ENCODE data around the gene RNF121. TPM values are rescaled to one million over a fixed set of nuclear protein-coding genes. Genes with fewer than 3 reads are reported as not detected.

Gene RNF121
- total and polyA plus RNA-seq, 2 of the 13 experiments (the other 11 are each of a cell fraction or from before 2014, with no cell fraction given), result 28.6 to 44.3 TPM

DNA sequence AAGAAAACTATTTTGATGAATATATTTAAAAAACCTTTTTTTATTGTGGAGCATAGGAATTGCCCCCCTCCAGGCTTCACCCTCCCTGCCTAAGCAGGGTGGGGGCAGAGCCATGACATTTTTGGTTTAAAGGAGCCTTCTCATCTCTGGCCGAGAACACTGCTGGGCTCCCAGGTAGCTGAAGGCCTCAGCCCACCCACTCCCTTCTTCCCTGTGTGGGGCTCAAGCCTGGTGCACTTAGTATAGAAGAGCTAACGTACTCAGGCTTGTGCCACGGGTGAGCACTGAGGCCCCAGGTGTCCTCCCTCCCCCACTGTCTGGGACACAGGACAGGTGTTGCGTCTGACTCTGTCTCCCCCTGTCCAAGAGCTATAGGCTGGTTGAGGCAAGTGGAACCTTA is 67.7 kb downstream of the RNF121 start:
- ChIA-PET POLR2A (no interaction called here), CTCF (ENCODE audit: low intra/inter-chr PET ratio, low total read pairs) (no interaction called here)
- H3K4me3 ChIP-seq (replicated peaks in 1 of 3; ENCODE audit: insufficient read depth in 1 of 3, low read depth in 2 of 3, low read length in 3 of 3), result no peak overlapping the region
- 100% methylated on average over 2 of the region's 4 CpGs for WGBS (ENCODE audit: low lambda C conversion rate)
- H3K4me1 ChIP-seq (ENCODE audit: insufficient read depth, low read length), result no peaks in the 10 kb centered on the region
- H3K27ac ChIP-seq (ENCODE audit: extremely low read length, insufficient read depth, low read length), result no peak overlapping the region
- in situ Hi-C loops (cut with HindIII; ENCODE audit: extremely low pct_ligation_motif_present, low pct_unique_long_range_greater_than_20kb) (no loop called here), intact Hi-C loops (cut with micrococcal nuclease; ENCODE audit: unreplicated experiment) (no loop called here)
- no peaks in the 10 kb centered on the region for H3K27me3 ChIP-seq (ENCODE audit: control insufficient read depth in 1 of 2, insufficient read depth in 2 of 2, low read length in 2 of 2)
- H2AFZ ChIP-seq (ENCODE audit: low read length), result no peak overlapping the region
- no peak for FAIRE-seq
- peaks cover 5 to 41% of the 10 kb centered on the region in 2 experiments; a peak in 4 of 5 replicates for H3K36me3 ChIP-seq (replicated peaks in 1 of 2; ENCODE audit: control insufficient read depth in 1 of 2, insufficient read depth in 2 of 2, low read length in 2 of 2)
- H4K20me1 ChIP-seq (ENCODE audit: insufficient read depth, low read length), result no peaks in the 10 kb centered on the region
- no peaks in the 10 kb centered on the region for H3K9me3 ChIP-seq (ENCODE audit: low read length)
- TF ChIP-seq CBX5 (CRISPR knock-in tag; IDR thresholded peaks at IDR 0.05; ENCODE audit: borderline replicate concordance) (no peak), ZNF556 (CRISPR knock-in tag; IDR thresholded peaks at IDR 0.05; ENCODE audit: borderline replicate concordance) (no peak), DMAP1 (CRISPR knock-in tag; IDR thresholded peaks at IDR 0.05) (no peak), GABPA (IDR thresholded peaks at IDR 0.05; ENCODE audit: low read depth, low read length) (no peak), GABPA (CRISPR knock-in tag; IDR thresholded peaks at IDR 0.05; ENCODE audit: low read depth) (no peak), NR2F1 (CRISPR knock-in tag; IDR thresholded peaks at IDR 0.05) (no peak), KDM5B (CRISPR knock-in tag; IDR thresholded peaks at IDR 0.05; ENCODE audit: borderline replicate concordance) (no peak), FIP1L1 (IDR thresholded peaks at IDR 0.05; ENCODE audit: borderline replicate concordance, insufficient read depth, low read depth, low read length) (no peak), ZNF136 (CRISPR knock-in tag; IDR thresholded peaks at IDR 0.05; ENCODE audit: low read depth) (no peak), ZNF782 (CRISPR knock-in tag; IDR thresholded peaks at IDR 0.05; ENCODE audit: borderline replicate concordance) (no peak), SIX4 (CRISPR knock-in tag; IDR thresholded peaks at IDR 0.05) (no peak), ZNF296 (CRISPR knock-in tag; conservative IDR thresholded peaks at IDR 0.05) (no peak), RAD51 (IDR thresholded peaks at IDR 0.05; ENCODE audit: borderline replicate concordance) (no peak), POLR2G (IDR thresholded peaks at IDR 0.05; ENCODE audit: low read depth, low read length) (no peak)
- TF ChIP-seq, protein P1, sequence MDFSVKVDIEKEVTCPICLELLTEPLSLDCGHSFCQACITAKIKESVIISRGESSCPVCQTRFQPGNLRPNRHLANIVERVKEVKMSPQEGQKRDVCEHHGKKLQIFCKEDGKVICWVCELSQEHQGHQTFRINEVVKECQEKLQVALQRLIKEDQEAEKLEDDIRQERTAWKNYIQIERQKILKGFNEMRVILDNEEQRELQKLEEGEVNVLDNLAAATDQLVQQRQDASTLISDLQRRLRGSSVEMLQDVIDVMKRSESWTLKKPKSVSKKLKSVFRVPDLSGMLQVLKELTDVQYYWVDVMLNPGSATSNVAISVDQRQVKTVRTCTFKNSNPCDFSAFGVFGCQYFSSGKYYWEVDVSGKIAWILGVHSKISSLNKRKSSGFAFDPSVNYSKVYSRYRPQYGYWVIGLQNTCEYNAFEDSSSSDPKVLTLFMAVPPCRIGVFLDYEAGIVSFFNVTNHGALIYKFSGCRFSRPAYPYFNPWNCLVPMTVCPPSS (IDR thresholded peaks at IDR 0.05), result no peak
- TF ChIP-seq, protein P2, sequence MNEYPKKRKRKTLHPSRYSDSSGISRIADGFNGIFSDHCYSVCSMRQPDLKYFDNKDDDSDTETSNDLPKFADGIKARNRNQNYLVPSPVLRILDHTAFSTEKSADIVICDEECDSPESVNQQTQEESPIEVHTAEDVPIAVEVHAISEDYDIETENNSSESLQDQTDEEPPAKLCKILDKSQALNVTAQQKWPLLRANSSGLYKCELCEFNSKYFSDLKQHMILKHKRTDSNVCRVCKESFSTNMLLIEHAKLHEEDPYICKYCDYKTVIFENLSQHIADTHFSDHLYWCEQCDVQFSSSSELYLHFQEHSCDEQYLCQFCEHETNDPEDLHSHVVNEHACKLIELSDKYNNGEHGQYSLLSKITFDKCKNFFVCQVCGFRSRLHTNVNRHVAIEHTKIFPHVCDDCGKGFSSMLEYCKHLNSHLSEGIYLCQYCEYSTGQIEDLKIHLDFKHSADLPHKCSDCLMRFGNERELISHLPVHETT (CRISPR knock-in tag; conservative IDR thresholded peaks at IDR 0.05), result no peak
- no peaks in the 10 kb centered on the region for H3K79me2 ChIP-seq (ENCODE audit: insufficient read depth, low read length)
- H3K9ac ChIP-seq (ENCODE audit: insufficient read depth, low read depth, low read length), result no peak overlapping the region
- no peak for ATAC-seq
- no peak overlapping the region for H3K4me2 ChIP-seq (ENCODE audit: low read depth, low read length)
- BruUV-seq (replicated peaks), result no TSS peak
- no peak for DNase-seq (ENCODE audit: low spot score)

Data from HepG2 (cell line).